ENCODE results near the gene RELN.

DNA sequence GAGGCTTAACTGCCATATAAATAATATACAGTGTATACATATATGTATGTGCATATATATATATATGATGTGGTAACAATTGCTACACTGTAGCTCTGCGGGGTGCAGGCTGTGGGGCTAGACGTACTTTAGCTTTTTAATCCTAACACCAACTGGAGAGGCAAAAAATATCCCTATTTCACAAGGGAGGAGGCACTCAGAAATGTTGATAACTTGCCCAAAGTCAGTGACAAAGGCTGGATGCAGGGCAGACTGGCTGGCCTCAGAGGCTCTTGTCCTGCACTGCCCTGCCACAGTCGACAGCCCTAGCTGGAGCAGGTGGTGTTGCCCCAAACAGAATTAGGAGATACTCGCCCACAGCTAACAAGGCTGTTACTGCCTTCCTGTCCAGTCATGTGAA lies 1.5 kb upstream of the RELN start:
- TF ChIP-seq, protein P1, sequence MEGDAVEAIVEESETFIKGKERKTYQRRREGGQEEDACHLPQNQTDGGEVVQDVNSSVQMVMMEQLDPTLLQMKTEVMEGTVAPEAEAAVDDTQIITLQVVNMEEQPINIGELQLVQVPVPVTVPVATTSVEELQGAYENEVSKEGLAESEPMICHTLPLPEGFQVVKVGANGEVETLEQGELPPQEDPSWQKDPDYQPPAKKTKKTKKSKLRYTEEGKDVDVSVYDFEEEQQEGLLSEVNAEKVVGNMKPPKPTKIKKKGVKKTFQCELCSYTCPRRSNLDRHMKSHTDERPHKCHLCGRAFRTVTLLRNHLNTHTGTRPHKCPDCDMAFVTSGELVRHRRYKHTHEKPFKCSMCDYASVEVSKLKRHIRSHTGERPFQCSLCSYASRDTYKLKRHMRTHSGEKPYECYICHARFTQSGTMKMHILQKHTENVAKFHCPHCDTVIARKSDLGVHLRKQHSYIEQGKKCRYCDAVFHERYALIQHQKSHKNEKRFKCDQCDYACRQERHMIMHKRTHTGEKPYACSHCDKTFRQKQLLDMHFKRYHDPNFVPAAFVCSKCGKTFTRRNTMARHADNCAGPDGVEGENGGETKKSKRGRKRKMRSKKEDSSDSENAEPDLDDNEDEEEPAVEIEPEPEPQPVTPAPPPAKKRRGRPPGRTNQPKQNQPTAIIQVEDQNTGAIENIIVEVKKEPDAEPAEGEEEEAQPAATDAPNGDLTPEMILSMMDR (IDR thresholded peaks at IDR 0.05 in 8 of 11, conservative IDR thresholded peaks at IDR 0.05 in 3 of 11) = no peak
- no peak for TF ChIP-seq POLR2A (IDR thresholded peaks at IDR 0.05)

Measured in spleen (tissue), 7 donors.